Neural cell (in vitro differentiated cells): ENCODE data around the gene CEP170B.

Experiments used
- CTCF ChIP-seq: fragments of 450-650 bp; IDR thresholded peaks from 2 replicates; pipeline ENCODE4 v1.5.1; 2014; ENCODE audit warnings: antibody characterized with exemption, mild to moderate bottlenecking, moderate library complexity; ENCODE audit not compliant: poor library complexity, severe bottlenecking
- EP300 ChIP-seq: fragments of 450-650 bp; conservative IDR thresholded peaks from 2 replicates; pipeline ENCODE4 v1.6.1; 2014; ENCODE audit warnings: antibody characterized with exemption, mild to moderate bottlenecking, moderate library complexity; ENCODE audit not compliant: poor library complexity, severe bottlenecking
- POLR2AphosphoS5 ChIP-seq: IDR thresholded peaks from 2 replicates; pipeline ENCODE4 v1.6.1; 2012
- REST ChIP-seq: IDR thresholded peaks from 2 replicates; pipeline ENCODE4 v1.6.1; 2012; ENCODE audit warnings: borderline replicate concordance
- SMC3 ChIP-seq: fragments of 450-650 bp; conservative IDR thresholded peaks from 2 replicates; pipeline ENCODE4 v1.6.1; 2014; ENCODE audit warnings: antibody characterized with exemption, mild to moderate bottlenecking, moderate library complexity; ENCODE audit not compliant: poor library complexity
- TAF1 ChIP-seq: IDR thresholded peaks from 2 replicates; pipeline ENCODE4 v1.6.1; 2012; ENCODE audit warnings: low read depth

DNA sequence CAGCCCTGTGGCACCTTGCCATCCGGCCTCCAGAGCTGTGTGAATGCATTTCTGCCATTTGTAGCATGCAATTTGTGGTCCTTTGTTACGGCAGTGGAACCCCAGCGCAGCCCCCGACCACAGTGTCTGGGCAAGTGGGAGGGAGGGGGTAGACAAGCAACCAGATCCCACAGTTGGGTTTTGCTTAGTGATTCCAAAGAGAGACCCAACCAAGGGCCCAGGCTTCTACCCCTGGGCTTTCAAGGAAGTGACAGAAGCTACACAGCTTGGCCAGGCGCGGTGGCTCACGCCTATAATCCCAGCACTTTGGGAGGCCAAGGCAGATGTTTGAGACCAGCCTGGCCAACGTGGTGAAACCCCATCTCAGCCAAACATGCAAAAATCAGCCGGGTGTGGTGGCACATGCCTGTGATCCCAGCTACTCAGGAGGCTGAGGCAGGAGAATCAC is 46.3 kb upstream of the CEP170B start:
- TF ChIP-seq CTCF (no peak), TAF1 (no peak), POLR2AphosphoS5 (no peak), EP300 (no peak), REST (no peak), SMC3 (no peak)
